HG03095 (cell line): ENCODE results near the gene DPM1.

ENCODE experiments used
- ATAC-seq: cut with Tn5 transposase; IDR thresholded peaks from one replicate; pipeline ENCODE4 v1.9.1; 2021; ENCODE audit warnings: moderate library complexity; ENCODE audit not compliant: unreplicated experiment

Gene DPM1

GRCh38 chr20:50957798-50958614 is at the start of gene DPM1:
TSS of gene DPM1 (minus strand) at chr20:50958532. CDS start at chr20:50958523, 9 bp downstream.
- peak; percentile 76 for ATAC-seq

GRCh38 chr20:51005214-51005613 is 46.9 kb upstream of the DPM1 start:
- ATAC-seq = no peak

GRCh38 chr20:51004781-51005180 is 46.4 kb upstream of the DPM1 start:
- ATAC-seq = no peak

- ATAC-seq = no peak
Measured at GRCh38 chr20:51004305-51004727, 46.0 kb upstream of the DPM1 start.

- ATAC-seq = no peak
Measured at GRCh38 chr20:51003753-51004152, 45.4 kb upstream of the DPM1 start.

GRCh38 chr20:51002633-51003032 is 44.3 kb upstream of the DPM1 start:
- no peak for ATAC-seq

GRCh38 chr20:51001430-51002265 is 43.3 kb upstream of the DPM1 start:
- no peak for ATAC-seq

GRCh38 chr20:50999355-50999754 is 41.0 kb upstream of the DPM1 start:
- no peak for ATAC-seq

- no peak for ATAC-seq
Measured at GRCh38 chr20:50996901-50997865, 38.9 kb upstream of the DPM1 start.

GRCh38 chr20:50995506-50995905 is 37.2 kb upstream of the DPM1 start:
- no peak for ATAC-seq

GRCh38 chr20:50993876-50994275 is 35.5 kb upstream of the DPM1 start:
- ATAC-seq = no peak

- ATAC-seq = peak; percentile 61
Measured at GRCh38 chr20:50992733-50993457, 34.6 kb upstream of the DPM1 start.

GRCh38 chr20:50992336-50992732 is 34.0 kb upstream of the DPM1 start:
- no peak for ATAC-seq

GRCh38 chr20:50991076-50991475 is 32.7 kb upstream of the DPM1 start:
- ATAC-seq = no peak

GRCh38 chr20:50987493-50988210 is 29.3 kb upstream of the DPM1 start:
- ATAC-seq = no peak

GRCh38 chr20:50983321-50983720 is 25.0 kb upstream of the DPM1 start:
- no peak for ATAC-seq

GRCh38 chr20:50982363-50982762 is 24.0 kb upstream of the DPM1 start:
- ATAC-seq = no peak

GRCh38 chr20:50981714-50982048 is 23.3 kb upstream of the DPM1 start:
- ATAC-seq = no peak

GRCh38 chr20:50980851-50981713 is 22.8 kb upstream of the DPM1 start:
- ATAC-seq = no peak
